Measurements from ENCODE around the gene EPYC.

The EPYC gene

GRCh38 chr12:90970911-90971310, 33.9 kb downstream of the EPYC start:
- Histone ChIP-seq H3K27me3 (ENCODE audit: control insufficient read depth, insufficient read depth, low read length) (no peaks in the 10 kb centered on the region), H3K36me3 (ENCODE audit: control insufficient read depth, insufficient read depth, low read length) (no peaks in the 10 kb centered on the region), H3K4me3 (ENCODE audit: low read depth, low read length) (no peak overlapping the region), H3K4me1 (ENCODE audit: control insufficient read depth, insufficient read depth, low read length) (no peaks in the 10 kb centered on the region), H3K9ac (ENCODE audit: low read depth, low read length) (no peak overlapping the region), H3K9me3 (ENCODE audit: control insufficient read depth, insufficient read depth, low read length) (no peaks in the 10 kb centered on the region)

GRCh38 chr12:90970471-90970870, 34.3 kb downstream of the EPYC start:
- no peak overlapping the region for H3K9ac ChIP-seq (ENCODE audit: low read depth, low read length)
- no peaks in the 10 kb centered on the region for H3K36me3 ChIP-seq (ENCODE audit: control insufficient read depth, insufficient read depth, low read length)
- no peaks in the 10 kb centered on the region for H3K4me1 ChIP-seq (ENCODE audit: control insufficient read depth, insufficient read depth, low read length)
- no peaks in the 10 kb centered on the region for H3K9me3 ChIP-seq (ENCODE audit: control insufficient read depth, insufficient read depth, low read length)
- H3K27me3 ChIP-seq (ENCODE audit: control insufficient read depth, insufficient read depth, low read length) = no peaks in the 10 kb centered on the region
- H3K4me3 ChIP-seq (ENCODE audit: low read depth, low read length) = no peak overlapping the region

DNA sequence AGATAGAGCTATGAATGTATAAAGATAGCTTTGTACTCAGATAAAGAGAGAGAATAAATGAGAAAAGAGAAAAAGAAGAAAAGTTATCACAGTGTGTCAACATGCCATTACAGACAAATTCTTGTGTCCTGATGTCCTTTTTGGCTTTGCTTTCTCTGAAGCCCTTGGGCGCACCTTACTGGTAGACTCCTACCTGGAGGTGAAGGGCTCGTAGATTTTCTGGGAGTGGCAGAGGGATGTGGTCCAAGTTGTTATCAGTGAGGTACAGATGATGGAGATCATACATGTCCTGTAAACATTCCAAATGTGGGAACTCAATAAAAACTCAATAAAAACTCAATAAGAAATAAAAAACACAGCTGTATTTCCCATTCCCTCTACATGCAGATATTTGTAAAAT, 34.9 kb downstream of the EPYC start:
- Histone ChIP-seq H3K36me3 (ENCODE audit: control insufficient read depth, insufficient read depth, low read length) (no peaks in the 10 kb centered on the region), H3K9me3 (ENCODE audit: control insufficient read depth, insufficient read depth, low read length) (no peaks in the 10 kb centered on the region), H3K27me3 (ENCODE audit: control insufficient read depth, insufficient read depth, low read length) (no peaks in the 10 kb centered on the region), H3K4me3 (ENCODE audit: low read depth, low read length) (no peak overlapping the region), H3K4me1 (ENCODE audit: control insufficient read depth, insufficient read depth, low read length) (no peaks in the 10 kb centered on the region), H3K9ac (ENCODE audit: low read depth, low read length) (no peak overlapping the region)

DNA sequence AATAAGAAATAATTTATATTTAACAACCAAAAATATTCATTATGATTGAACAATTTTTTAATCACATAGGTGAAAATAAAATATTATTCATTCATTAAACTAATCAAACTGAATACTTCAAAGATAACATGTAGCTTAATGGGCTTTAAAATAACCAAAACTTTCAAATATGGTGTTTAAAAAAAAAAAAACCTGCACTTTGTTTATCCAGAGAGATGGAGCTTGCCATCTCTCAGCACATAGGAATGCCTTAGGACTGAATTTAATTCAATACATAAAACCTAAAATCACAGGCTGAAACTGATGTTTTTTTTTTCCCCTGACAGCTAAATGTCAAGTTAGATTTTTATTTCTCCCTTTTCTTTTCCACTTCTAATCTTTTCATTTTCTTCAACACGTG, 35.4 kb downstream of the EPYC start:
- no peak overlapping the region for H3K4me3 ChIP-seq (ENCODE audit: low read depth, low read length)
- H3K27me3 ChIP-seq (ENCODE audit: control insufficient read depth, insufficient read depth, low read length) = no peaks in the 10 kb centered on the region
- H3K9me3 ChIP-seq (ENCODE audit: control insufficient read depth, insufficient read depth, low read length) = no peaks in the 10 kb centered on the region
- no peak overlapping the region for H3K9ac ChIP-seq (ENCODE audit: low read depth, low read length)
- H3K4me1 ChIP-seq (ENCODE audit: control insufficient read depth, insufficient read depth, low read length) = no peaks in the 10 kb centered on the region
- no peaks in the 10 kb centered on the region for H3K36me3 ChIP-seq (ENCODE audit: control insufficient read depth, insufficient read depth, low read length)

DNA sequence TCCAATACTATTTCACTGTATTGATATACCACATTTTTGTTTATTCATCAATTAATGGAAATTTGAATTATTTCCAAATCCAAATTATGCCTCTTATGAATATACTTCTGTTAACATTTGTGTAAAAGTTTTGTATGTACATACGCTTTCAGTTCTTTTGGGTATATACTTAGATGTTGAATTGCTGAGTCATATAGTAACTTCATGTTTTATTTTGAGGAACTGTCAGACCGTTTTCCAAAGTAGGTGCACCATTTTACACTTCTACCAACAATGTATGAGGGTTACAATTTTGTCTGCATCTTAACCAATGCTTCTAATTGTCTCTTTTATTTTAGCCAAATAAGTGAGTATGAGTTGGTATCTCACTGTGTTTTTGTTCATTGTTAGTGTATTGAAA, 39.6 kb downstream of the EPYC start:
- H3K9ac ChIP-seq (ENCODE audit: low read depth, low read length) = no peak overlapping the region
- H3K27me3 ChIP-seq (ENCODE audit: control insufficient read depth, insufficient read depth, low read length) = no peaks in the 10 kb centered on the region
- H3K4me3 ChIP-seq (ENCODE audit: low read depth, low read length) = no peak overlapping the region
- no peaks in the 10 kb centered on the region for H3K9me3 ChIP-seq (ENCODE audit: control insufficient read depth, insufficient read depth, low read length)
- no peaks in the 10 kb centered on the region for H3K36me3 ChIP-seq (ENCODE audit: control insufficient read depth, insufficient read depth, low read length)
- no peaks in the 10 kb centered on the region for H3K4me1 ChIP-seq (ENCODE audit: control insufficient read depth, insufficient read depth, low read length)

GRCh38 chr12:90964616-90965015, 40.2 kb downstream of the EPYC start:
- H3K9me3 ChIP-seq (ENCODE audit: control insufficient read depth, insufficient read depth, low read length) = no peaks in the 10 kb centered on the region

DNA sequence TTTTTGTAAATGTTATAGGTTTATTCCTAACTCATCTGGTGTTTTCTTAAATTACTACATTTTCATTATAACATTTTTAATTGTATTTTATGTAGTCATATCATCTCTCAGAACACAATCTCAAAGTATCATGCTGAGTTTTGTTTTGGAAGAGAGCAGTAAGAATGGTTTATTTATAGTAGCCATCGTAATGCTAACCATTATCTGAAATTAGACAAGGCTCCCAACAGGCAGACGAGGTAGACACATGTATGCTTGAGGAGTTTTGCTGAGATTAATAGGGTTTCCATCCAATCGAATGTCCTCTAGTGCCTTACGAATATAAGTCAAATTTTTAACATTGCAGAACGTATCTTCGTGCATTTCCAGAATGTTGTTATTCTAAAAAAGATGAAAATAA, 40.8 kb downstream of the EPYC start:
- no peaks in the 10 kb centered on the region for H3K9me3 ChIP-seq (ENCODE audit: control insufficient read depth, insufficient read depth, low read length)
- no peaks in the 10 kb centered on the region for H3K27me3 ChIP-seq (ENCODE audit: control insufficient read depth, insufficient read depth, low read length)
- no peak overlapping the region for H3K4me3 ChIP-seq (ENCODE audit: low read depth, low read length)
- H3K36me3 ChIP-seq (ENCODE audit: control insufficient read depth, insufficient read depth, low read length) = no peaks in the 10 kb centered on the region
- no peaks in the 10 kb centered on the region for H3K4me1 ChIP-seq (ENCODE audit: control insufficient read depth, insufficient read depth, low read length)
- no peak overlapping the region for H3K9ac ChIP-seq (ENCODE audit: low read depth, low read length)

More at GRCh38 chr12:90964616-90965015, 40.2 kb downstream of the EPYC start:
- H3K4me3 ChIP-seq (ENCODE audit: low read depth, low read length) = no peak overlapping the region
- no peaks in the 10 kb centered on the region for H3K36me3 ChIP-seq (ENCODE audit: control insufficient read depth, insufficient read depth, low read length)
- no peaks in the 10 kb centered on the region for H3K27me3 ChIP-seq (ENCODE audit: control insufficient read depth, insufficient read depth, low read length)
- H3K9ac ChIP-seq (ENCODE audit: low read depth, low read length) = no peak overlapping the region
- H3K4me1 ChIP-seq (ENCODE audit: control insufficient read depth, insufficient read depth, low read length) = no peaks in the 10 kb centered on the region

- H3K4me1 ChIP-seq (ENCODE audit: control insufficient read depth, insufficient read depth, low read length) = no peaks in the 10 kb centered on the region
- H3K9ac ChIP-seq (ENCODE audit: low read depth, low read length) = no peak overlapping the region
- H3K36me3 ChIP-seq (ENCODE audit: control insufficient read depth, insufficient read depth, low read length) = no peaks in the 10 kb centered on the region
- H3K4me3 ChIP-seq (ENCODE audit: low read depth, low read length) = no peak overlapping the region
- no peaks in the 10 kb centered on the region for H3K9me3 ChIP-seq (ENCODE audit: control insufficient read depth, insufficient read depth, low read length)
- H3K27me3 ChIP-seq (ENCODE audit: control insufficient read depth, insufficient read depth, low read length) = no peaks in the 10 kb centered on the region
Observed at GRCh38 chr12:90961154-90961553, 43.6 kb downstream of the EPYC start.

DNA sequence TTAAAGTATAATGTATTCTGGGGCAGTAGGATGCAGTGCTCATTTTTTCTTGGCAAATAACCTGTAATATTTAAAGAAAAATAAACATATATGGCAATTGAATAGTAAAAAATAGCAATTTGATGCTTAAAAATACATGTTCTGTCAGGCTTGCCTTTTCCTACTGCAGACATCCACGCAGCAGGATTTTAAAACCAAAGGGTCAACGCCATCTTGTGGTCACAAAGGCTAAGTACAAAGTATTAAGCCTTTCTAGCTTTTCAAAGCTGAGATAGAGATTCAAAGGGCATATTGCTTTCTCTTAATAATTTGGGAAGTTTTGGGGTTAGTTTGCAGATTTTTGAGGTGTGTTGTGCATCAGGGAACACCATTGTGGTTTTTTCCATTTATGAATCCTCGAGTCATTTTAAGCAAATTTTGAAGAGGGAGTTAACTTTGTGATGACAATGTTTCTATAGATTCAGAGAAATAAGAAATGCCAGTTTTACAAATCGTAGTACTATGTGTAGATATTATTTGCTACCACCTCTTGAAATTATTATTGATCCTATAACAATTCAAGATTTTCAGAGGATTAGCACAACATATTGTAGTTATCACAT, 45.1 kb downstream of the EPYC start:
- Histone ChIP-seq H3K9ac (ENCODE audit: low read depth, low read length) (no peak overlapping the region), H3K36me3 (ENCODE audit: control insufficient read depth, insufficient read depth, low read length) (no peaks in the 10 kb centered on the region), H3K9me3 (ENCODE audit: control insufficient read depth, insufficient read depth, low read length) (no peaks in the 10 kb centered on the region), H3K4me1 (ENCODE audit: control insufficient read depth, insufficient read depth, low read length) (no peaks in the 10 kb centered on the region), H3K4me3 (ENCODE audit: low read depth, low read length) (no peak overlapping the region), H3K27me3 (ENCODE audit: control insufficient read depth, insufficient read depth, low read length) (no peaks in the 10 kb centered on the region)

- no peak overlapping the region for H3K4me3 ChIP-seq (ENCODE audit: low read depth, low read length)
- H3K4me1 ChIP-seq (ENCODE audit: control insufficient read depth, insufficient read depth, low read length) = no peaks in the 10 kb centered on the region
- no peaks in the 10 kb centered on the region for H3K36me3 ChIP-seq (ENCODE audit: control insufficient read depth, insufficient read depth, low read length)
- H3K9ac ChIP-seq (ENCODE audit: low read depth, low read length) = no peak overlapping the region
- no peaks in the 10 kb centered on the region for H3K27me3 ChIP-seq (ENCODE audit: control insufficient read depth, insufficient read depth, low read length)
- no peaks in the 10 kb centered on the region for H3K9me3 ChIP-seq (ENCODE audit: control insufficient read depth, insufficient read depth, low read length)
Observed at GRCh38 chr12:90959032-90959431, 45.7 kb downstream of the EPYC start.

GRCh38 chr12:90958347-90958746, 46.4 kb downstream of the EPYC start:
- Histone ChIP-seq H3K4me3 (ENCODE audit: low read depth, low read length) (no peak overlapping the region), H3K9me3 (ENCODE audit: control insufficient read depth, insufficient read depth, low read length) (no peaks in the 10 kb centered on the region), H3K27me3 (ENCODE audit: control insufficient read depth, insufficient read depth, low read length) (no peaks in the 10 kb centered on the region), H3K36me3 (ENCODE audit: control insufficient read depth, insufficient read depth, low read length) (no peaks in the 10 kb centered on the region), H3K9ac (ENCODE audit: low read depth, low read length) (no peak overlapping the region), H3K4me1 (ENCODE audit: control insufficient read depth, insufficient read depth, low read length) (no peaks in the 10 kb centered on the region)

DNA sequence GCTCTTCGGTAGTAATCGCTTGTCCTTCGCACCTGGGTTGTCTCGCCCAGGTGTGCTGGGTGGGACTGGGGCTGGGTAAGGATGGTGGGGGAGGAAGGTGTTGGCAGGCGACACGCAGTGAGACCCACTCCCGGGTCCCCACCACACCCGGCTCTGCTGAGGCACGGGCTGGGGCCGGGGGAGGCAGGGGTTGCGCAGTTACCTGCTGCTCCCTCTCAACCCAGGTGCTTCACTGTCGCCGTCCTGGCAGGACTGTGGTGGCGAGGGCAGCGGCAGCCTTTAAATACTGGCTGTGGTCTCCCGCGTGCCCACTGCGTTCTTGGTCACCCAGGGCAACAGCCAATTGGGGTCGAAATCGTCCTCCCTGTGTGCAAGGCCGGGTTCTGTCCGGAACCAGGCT, 49.9 kb downstream of the EPYC start, which contains the start of gene CCER1:
Gene CCER1 (minus strand): TSS at position 256 of the 400 bp plus-strand sequence. CDS start 434 bp downstream, outside the sequence.
- no peak within 1 kb of the TSS for H3K4me3 ChIP-seq (ENCODE audit: low read depth, low read length)
- no peaks in the 10 kb centered on the region for H3K36me3 ChIP-seq (ENCODE audit: control insufficient read depth, insufficient read depth, low read length)
- H3K4me1 ChIP-seq (ENCODE audit: control insufficient read depth, insufficient read depth, low read length) = no peaks in the 10 kb centered on the region
- no peaks in the 10 kb centered on the region for H3K27me3 ChIP-seq (ENCODE audit: control insufficient read depth, insufficient read depth, low read length)
- H3K9me3 ChIP-seq (ENCODE audit: control insufficient read depth, insufficient read depth, low read length) = no peaks in the 10 kb centered on the region
- no peak within 1 kb of the TSS for H3K9ac ChIP-seq (ENCODE audit: low read depth, low read length)

Measured in iPS-15b (cell line).